Neural progenitor cell (in vitro differentiated cells): Measurements from ENCODE around the gene FLG2.

ENCODE experiments used
- EZH2 ChIP-seq: fragments of 200-600 bp; sonication (generic); IDR thresholded peaks from 2 replicates; pipeline ENCODE4 v1.6.1; 2017; ENCODE audit warnings: antibody characterized with exemption, mild to moderate bottlenecking, moderate library complexity
- EZH2phosphoT487 ChIP-seq: fragments of 200-600 bp; sonication (generic); IDR thresholded peaks from 2 replicates; pipeline ENCODE4 v1.6.1; 2017; ENCODE audit warnings: antibody characterized with exemption
- TF ChIP-seq, protein P1 (sequence below): fragments of 200-600 bp; sonication (generic); IDR thresholded peaks from 2 replicates; pipeline ENCODE4 v1.5.1; 2017; ENCODE audit warnings: antibody characterized with exemption, mild to moderate bottlenecking

DNA sequence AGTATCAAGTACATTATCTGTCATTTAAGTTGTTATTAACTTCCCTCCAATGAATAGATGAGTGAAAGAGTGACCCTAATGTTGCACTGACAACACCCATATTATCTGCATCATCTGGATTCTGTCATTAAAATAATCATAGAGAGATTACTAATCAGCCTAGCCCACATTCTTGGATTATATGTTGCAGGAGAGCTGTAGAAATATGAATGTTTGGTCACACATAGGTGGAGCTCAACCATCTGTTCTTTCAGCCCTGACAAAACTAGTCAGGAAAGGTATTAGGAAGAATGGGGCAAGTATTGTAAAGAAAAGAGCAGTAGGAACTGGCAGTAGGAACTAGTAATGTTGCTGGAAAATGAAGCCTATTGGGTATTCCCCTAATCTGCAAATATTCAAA, 15.4 kb downstream of the FLG2 start:
- TF ChIP-seq EZH2 (no peak), EZH2phosphoT487 (no peak)
- TF ChIP-seq, protein P1, sequence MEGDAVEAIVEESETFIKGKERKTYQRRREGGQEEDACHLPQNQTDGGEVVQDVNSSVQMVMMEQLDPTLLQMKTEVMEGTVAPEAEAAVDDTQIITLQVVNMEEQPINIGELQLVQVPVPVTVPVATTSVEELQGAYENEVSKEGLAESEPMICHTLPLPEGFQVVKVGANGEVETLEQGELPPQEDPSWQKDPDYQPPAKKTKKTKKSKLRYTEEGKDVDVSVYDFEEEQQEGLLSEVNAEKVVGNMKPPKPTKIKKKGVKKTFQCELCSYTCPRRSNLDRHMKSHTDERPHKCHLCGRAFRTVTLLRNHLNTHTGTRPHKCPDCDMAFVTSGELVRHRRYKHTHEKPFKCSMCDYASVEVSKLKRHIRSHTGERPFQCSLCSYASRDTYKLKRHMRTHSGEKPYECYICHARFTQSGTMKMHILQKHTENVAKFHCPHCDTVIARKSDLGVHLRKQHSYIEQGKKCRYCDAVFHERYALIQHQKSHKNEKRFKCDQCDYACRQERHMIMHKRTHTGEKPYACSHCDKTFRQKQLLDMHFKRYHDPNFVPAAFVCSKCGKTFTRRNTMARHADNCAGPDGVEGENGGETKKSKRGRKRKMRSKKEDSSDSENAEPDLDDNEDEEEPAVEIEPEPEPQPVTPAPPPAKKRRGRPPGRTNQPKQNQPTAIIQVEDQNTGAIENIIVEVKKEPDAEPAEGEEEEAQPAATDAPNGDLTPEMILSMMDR = no peak
